ENCODE results near the gene TLCD1. TPM values are rescaled to one million over a fixed set of nuclear protein-coding genes. Genes with fewer than 3 reads are reported as not detected.

TLCD1 gene
- total and polyA plus RNA-seq, 2 of the 8 experiments (the other 6 are each of a cell fraction or from before 2014, with no cell fraction given): 40.7 to 128 TPM

GRCh38 chr17:28751600-28752366 lies 25.8 kb upstream of the TLCD1 start:
- Histone ChIP-seq H4K5ac (ENCODE audit: insufficient read length, low read depth, low read length) (no peak overlapping the region), H2BK5ac (ENCODE audit: low read depth, low read length) (no peak overlapping the region), H2BK20ac (ENCODE audit: low read length) (no peak overlapping the region), H3K23me2 (ENCODE audit: low read depth, low read length) (no peaks in the 10 kb centered on the region), H2BK12ac (ENCODE audit: low read depth, low read length) (no peak overlapping the region), H3K4me3 (ENCODE audit: extremely low read depth in 1 of 4, insufficient read depth in 2 of 4, low read depth in 3 of 4, low read length in 4 of 4) (no peak overlapping the region), H3K14ac (ENCODE audit: insufficient read length) (no peak overlapping the region), H3K9me3 (ENCODE audit: insufficient read depth in 2 of 2, low read depth in 1 of 2, low read length in 1 of 2) (no peaks in the 10 kb centered on the region), H3K4ac (replicated peaks; ENCODE audit: insufficient read length, low read depth, low read length) (no peak overlapping the region), H2AK5ac (ENCODE audit: low read depth, low read length) (no peak overlapping the region), H3K4me1 (replicated peaks in 1 of 4; ENCODE audit: control insufficient read depth in 3 of 4, insufficient read depth in 4 of 4, low read length in 3 of 4) (peaks cover 0 to 16% (median 11%) of the 10 kb centered on the region in 4 experiments; a peak in 6 of 7 replicates), H3K4me2 (ENCODE audit: insufficient read depth in 1 of 2, low read depth in 2 of 2, low read length in 2 of 2) (no peak overlapping the region), H3K9ac (replicated peaks in 1 of 4; ENCODE audit: extremely low read depth in 1 of 4, low read depth in 3 of 4, low read length in 3 of 4) (no peak overlapping the region), H3K56ac (replicated peaks; ENCODE audit: insufficient read length, low read depth, low read length) (no peak overlapping the region), H2AFZ (ENCODE audit: low read length) (no peak overlapping the region), H3K27ac (ENCODE audit: low read depth, low read length) (no peak overlapping the region), H4K20me1 (replicated peaks in 1 of 2; ENCODE audit: control insufficient read depth in 1 of 2, insufficient read depth in 2 of 2, low read length in 2 of 2) (peaks cover 19 to 23% of the 10 kb centered on the region in 2 experiments), H3K23ac (ENCODE audit: insufficient read length) (no peak overlapping the region), H2BK120ac (replicated peaks; ENCODE audit: low read depth, low read length) (no peak overlapping the region), H3K36me3 (ENCODE audit: control insufficient read depth in 2 of 4, insufficient read depth in 4 of 4, low read length in 3 of 4) (peaks cover 30 to 49% (median 33%) of the 10 kb centered on the region in 4 experiments), H3K79me2 (ENCODE audit: control insufficient read depth in 1 of 2, insufficient read depth in 2 of 2, low read length in 2 of 2) (peaks cover 0 to 19% of the 10 kb centered on the region in 2 experiments; a peak in 1 of 4 replicates), H4K91ac (replicated peaks; ENCODE audit: insufficient read length, low read length) (no peak overlapping the region), H4K8ac (ENCODE audit: extremely low read depth, insufficient read depth, low read length) (no peak overlapping the region), H3K27me3 (replicated peaks in 1 of 4; ENCODE audit: control insufficient read depth in 3 of 4, extremely low read depth in 1 of 4, insufficient read depth in 3 of 4, low read length in 3 of 4) (no peaks in the 10 kb centered on the region), H2BK15ac (ENCODE audit: low read length) (no peak overlapping the region), H3K18ac (ENCODE audit: extremely low read depth, low read length) (no peak overlapping the region), H3K79me1 (ENCODE audit: low read depth, low read length) (peaks cover 2% of the 10 kb centered on the region)
- WGBS, 2 experiments (ENCODE audit: extremely low coverage in 1 of 2, insufficient coverage in 1 of 2, insufficient read length in 1 of 2, insufficient replicate concordance in 2 of 2, low coverage in 1 of 2, low lambda C conversion rate in 2 of 2, missing lambda C conversion rate in 1 of 2): 92% methylated on average over 10 of the region's 10 CpGs; no CpG with 5 or more reads in 1 of the 2 experiments
- CTCF ChIA-PET (ENCODE audit: partially characterized antibody): interaction anchor here (0.6 to 11.7 kb wide), 18 partner anchors 9 to 155 kb away, joined by 3 to 316 read pairs (median 4); partner anchors contain the start of genes FLOT2, NEK8, RPL23A and TLCD1
- no peak for DNase-seq (ENCODE audit: low read depth in 1 of 2, low spot score in 2 of 2)
- POLR2A ChIA-PET (ENCODE audit: partially characterized antibody): interaction anchor here (0.6 to 15.3 kb wide), 22 partner anchors 9 to 198 kb away, joined by 3 to 813 read pairs (median 5); partner anchors contain the start of genes FAM222B, FLOT2, NEK8 and PROCA1
- TF ChIP-seq POLR2A (IDR thresholded peaks at IDR 0.05; ENCODE audit: control extremely low read depth in 1 of 2, low read depth in 2 of 2, low read length in 2 of 2) (peak; percentile 30 to 68), POLR2AphosphoS5 (IDR thresholded peaks at IDR 0.05; ENCODE audit: low read depth, low read length) (peak; percentile 60), NRF1 (IDR thresholded peaks at IDR 0.05; ENCODE audit: low read depth, low read length) (no peak)
- no peak for FAIRE-seq
